Liver (tissue), 9 donors: Measurements from ENCODE around the gene TRMT44. TPM values are rescaled to one million over a fixed set of nuclear protein-coding genes. Genes with fewer than 3 reads are reported as not detected.

ENCODE experiments used
- DNase-seq: peaks from one replicate; pipeline ENCODE4 v3.0.0-alpha.2; 2017; ENCODE audit warnings: low spot score
- H3K27ac ChIP-seq, 2 donors: one replicate each; pipeline ENCODE4 v1.7.0; 2013; ENCODE audit warnings: inconsistent platforms in 2 of 2, low read length in 2 of 2, control low read depth in 1 of 2, low read depth in 1 of 2, mild to moderate bottlenecking in 1 of 2
- H3K27me3 ChIP-seq, 4 donors: one replicate each; pipeline versions ENCODE4 v1.6.1 to v1.7.0; 2013; ENCODE audit warnings: low read length in 3 of 4, inconsistent platforms in 1 of 4, mild to moderate bottlenecking in 1 of 4, moderate library complexity in 1 of 4; ENCODE audit not compliant: control insufficient read depth in 4 of 4, insufficient read depth in 4 of 4
- H3K36me3 ChIP-seq, 4 donors: one replicate each; pipeline versions ENCODE4 v1.6.1 to v1.7.0; 2013; ENCODE audit warnings: low read length in 3 of 4, mild to moderate bottlenecking in 3 of 4, low read depth in 1 of 4, moderate library complexity in 1 of 4; ENCODE audit not compliant: control insufficient read depth in 4 of 4, insufficient read depth in 3 of 4
- H3K4me1 ChIP-seq, 4 donors: one replicate each; pipeline versions ENCODE4 v1.6.1 to v1.7.0; 2013; ENCODE audit warnings: low read length in 3 of 4, mild to moderate bottlenecking in 3 of 4, moderate library complexity in 1 of 4; ENCODE audit not compliant: control insufficient read depth in 4 of 4, insufficient read depth in 4 of 4
- H3K4me3 ChIP-seq, 3 donors: one replicate each; pipeline versions ENCODE4 v1.6.1 to v1.7.0; 2013; ENCODE audit warnings: low read length in 3 of 3, control low read depth in 1 of 3, low read depth in 1 of 3, mild to moderate bottlenecking in 1 of 3
- H3K9ac ChIP-seq, 2 donors: one replicate each; pipeline ENCODE4 v1.7.0; 2013; ENCODE audit warnings: low read length in 2 of 2, mild to moderate bottlenecking in 2 of 2, moderate library complexity in 2 of 2, control low read depth in 1 of 2, low read depth in 1 of 2
- H3K9me3 ChIP-seq, 4 donors: one replicate each; pipeline versions ENCODE4 v1.6.1 to v1.7.0; 2013; ENCODE audit warnings: low read length in 3 of 4; ENCODE audit not compliant: control insufficient read depth in 4 of 4
- EGR1 ChIP-seq, 2 donors: IDR thresholded peaks; 2 replicates each; pipeline ENCODE4 v1.6.1; 2016 to 2018; ENCODE audit warnings: antibody characterized with exemption in 2 of 2, low read depth in 2 of 2
- FOXA1 ChIP-seq: IDR thresholded peaks from 2 replicates; pipeline ENCODE4 v1.6.1; 2016; ENCODE audit warnings: antibody characterized with exemption
- FOXA2 ChIP-seq: IDR thresholded peaks from 2 replicates; pipeline ENCODE4 v1.6.1; 2016; ENCODE audit warnings: antibody characterized with exemption
- GABPA ChIP-seq, 2 donors: IDR thresholded peaks in 1 of 2; conservative IDR thresholded peaks in 1 of 2; 2 replicates each; pipeline ENCODE4 v1.6.1; 2016; ENCODE audit warnings: antibody characterized with exemption in 2 of 2, mild to moderate bottlenecking in 1 of 2, moderate library complexity in 1 of 2
- HNF4A ChIP-seq, 2 donors: conservative IDR thresholded peaks; 2 replicates each; pipeline ENCODE4 v1.6.1; 2016; ENCODE audit warnings: antibody characterized with exemption in 2 of 2, mild to moderate bottlenecking in 2 of 2
- HNF4G ChIP-seq: IDR thresholded peaks from 2 replicates; pipeline ENCODE4 v1.6.1; 2016; ENCODE audit warnings: antibody characterized with exemption
- JUND ChIP-seq, 2 donors: IDR thresholded peaks; 2 replicates each; pipeline ENCODE4 v1.6.1; 2016; ENCODE audit warnings: antibody characterized with exemption in 2 of 2
- NR2F2 ChIP-seq: IDR thresholded peaks from 2 replicates; pipeline ENCODE4 v1.6.1; 2016; ENCODE audit warnings: antibody characterized with exemption
- RAD21 ChIP-seq, 2 donors: IDR thresholded peaks; 2 replicates each; pipeline ENCODE4 v1.6.1; 2016; ENCODE audit warnings: antibody characterized with exemption in 2 of 2, mild to moderate bottlenecking in 2 of 2
- RXRA ChIP-seq, 2 donors: IDR thresholded peaks; 2 replicates each; pipeline ENCODE4 v1.6.1; 2017 to 2018; ENCODE audit warnings: antibody characterized with exemption in 2 of 2, mild to moderate bottlenecking in 1 of 2
- SP1 ChIP-seq: IDR thresholded peaks from 2 replicates; pipeline ENCODE4 v1.6.1; 2018; ENCODE audit warnings: antibody characterized with exemption, mild to moderate bottlenecking
- TAF1 ChIP-seq: conservative IDR thresholded peaks from 2 replicates; pipeline ENCODE4 v1.6.1; 2016; ENCODE audit warnings: antibody characterized with exemption, mild to moderate bottlenecking
- YY1 ChIP-seq: IDR thresholded peaks from 2 replicates; pipeline ENCODE4 v1.6.1; 2016; ENCODE audit warnings: antibody characterized with exemption, mild to moderate bottlenecking
- WGBS: extraction: QIAGEN DNeasy Blood & Tissue Kit; methylation state at CpG from one replicate; pipeline ENCODE4 v1.1.7; 2013; 5-methylcytosine and 5-hydroxymethylcytosine counted together
- polyA plus RNA-seq, 2 donors: library from polyadenylated mRNA; stranded (reverse) in 1 of 2; unstranded in 1 of 2; fragments of 200-250 nt in 1 of 2; fragments of >200 nt in 1 of 2; fragmentation: Nextera tagmentation in 1 of 2; extraction: Ambion mirVana in 1 of 2; gene quantifications; one replicate each; pipeline versions ENCODE4 v1.2.1 to v1.2.3, GENCODE V29; 2013 to 2015
- total RNA-seq, 2 donors: library from RNA; depleted of rRNA; stranded (reverse); fragments of >200 nt; gene quantifications; one replicate each; pipeline ENCODE4 v1.2.3, GENCODE V29; 2014
- TF ChIP-seq, protein P1 (sequence below): IDR thresholded peaks from 2 replicates; pipeline ENCODE4 v1.6.1; 2016; ENCODE audit warnings: antibody characterized with exemption, mild to moderate bottlenecking
- TF ChIP-seq, protein P2 (sequence below): IDR thresholded peaks from 2 replicates; pipeline ENCODE4 v1.6.1; 2016; ENCODE audit warnings: antibody characterized with exemption
- TF ChIP-seq, protein P3 (sequence below): fragments of 150-350 bp; IDR thresholded peaks from 2 replicates; pipeline ENCODE4 v1.5.1; 2017; ENCODE audit warnings: improper control_type of control experiment, low read depth, low read length; ENCODE audit not compliant: missing input control
- TF ChIP-seq, protein P4 (sequence below): IDR thresholded peaks from 2 replicates; pipeline ENCODE4 v1.6.1; 2016; ENCODE audit warnings: antibody characterized with exemption
- TF ChIP-seq, protein P5 (sequence below): IDR thresholded peaks from 2 replicates; pipeline ENCODE4 v1.6.1; 2016; ENCODE audit warnings: antibody characterized with exemption
- donor health status: healthy.
- donor health status: healthy.
- donor health status: healthy.
- donor health status: healthy.
- donor health status: healthy.

The TRMT44 gene
- total and polyA plus RNA-seq, 4 donors: 3.0 to 16.0 (median 5.7) TPM

DNA sequence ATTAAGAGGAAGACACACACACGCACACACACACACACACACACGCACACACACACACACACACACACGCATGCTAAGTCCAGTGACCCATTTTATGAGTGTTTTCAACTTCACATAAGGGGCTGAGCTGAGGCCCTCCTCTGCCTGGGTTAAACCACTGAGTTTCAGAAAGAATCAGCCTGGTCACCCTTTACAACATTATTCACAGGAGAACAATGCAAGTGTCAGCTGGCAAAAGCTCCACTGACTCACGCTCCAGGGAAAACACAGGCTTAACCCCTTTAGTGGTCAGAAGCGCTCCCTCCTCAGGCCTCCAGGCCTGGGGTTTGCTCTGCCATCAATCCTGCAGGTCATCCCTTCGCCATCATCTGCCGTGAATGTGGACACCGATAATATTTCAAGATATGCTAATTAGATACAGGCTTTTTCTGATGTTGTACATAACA, 47.0 kb upstream of the TRMT44 start:
- Histone ChIP-seq H3K27ac (no peak overlapping the region), H3K27me3 (no peaks in the 10 kb centered on the region), H3K36me3 (peaks cover 0 to 48% (median 17%) of the 10 kb centered on the region in 4 donors), H3K4me3 (no peak overlapping the region), H3K9ac (no peak overlapping the region), H3K4me1 (no peaks in the 10 kb centered on the region), H3K9me3 (no peaks in the 10 kb centered on the region)
- WGBS: 81% methylated on average over 8 of the region's 8 CpGs
- TF ChIP-seq RAD21 (IDR thresholded peaks at IDR 0.05) (no peak), NR2F2 (no peak), FOXA1 (no peak), FOXA2 (no peak), RXRA (IDR thresholded peaks at IDR 0.05) (no peak), HNF4A (conservative IDR thresholded peaks at IDR 0.05) (no peak), GABPA (IDR thresholded peaks at IDR 0.05 in 1 of 2, conservative IDR thresholded peaks at IDR 0.05 in 1 of 2) (no peak), JUND (IDR thresholded peaks at IDR 0.05) (no peak), SP1 (no peak), HNF4G (no peak), YY1 (no peak)
- TF ChIP-seq, protein P1, sequence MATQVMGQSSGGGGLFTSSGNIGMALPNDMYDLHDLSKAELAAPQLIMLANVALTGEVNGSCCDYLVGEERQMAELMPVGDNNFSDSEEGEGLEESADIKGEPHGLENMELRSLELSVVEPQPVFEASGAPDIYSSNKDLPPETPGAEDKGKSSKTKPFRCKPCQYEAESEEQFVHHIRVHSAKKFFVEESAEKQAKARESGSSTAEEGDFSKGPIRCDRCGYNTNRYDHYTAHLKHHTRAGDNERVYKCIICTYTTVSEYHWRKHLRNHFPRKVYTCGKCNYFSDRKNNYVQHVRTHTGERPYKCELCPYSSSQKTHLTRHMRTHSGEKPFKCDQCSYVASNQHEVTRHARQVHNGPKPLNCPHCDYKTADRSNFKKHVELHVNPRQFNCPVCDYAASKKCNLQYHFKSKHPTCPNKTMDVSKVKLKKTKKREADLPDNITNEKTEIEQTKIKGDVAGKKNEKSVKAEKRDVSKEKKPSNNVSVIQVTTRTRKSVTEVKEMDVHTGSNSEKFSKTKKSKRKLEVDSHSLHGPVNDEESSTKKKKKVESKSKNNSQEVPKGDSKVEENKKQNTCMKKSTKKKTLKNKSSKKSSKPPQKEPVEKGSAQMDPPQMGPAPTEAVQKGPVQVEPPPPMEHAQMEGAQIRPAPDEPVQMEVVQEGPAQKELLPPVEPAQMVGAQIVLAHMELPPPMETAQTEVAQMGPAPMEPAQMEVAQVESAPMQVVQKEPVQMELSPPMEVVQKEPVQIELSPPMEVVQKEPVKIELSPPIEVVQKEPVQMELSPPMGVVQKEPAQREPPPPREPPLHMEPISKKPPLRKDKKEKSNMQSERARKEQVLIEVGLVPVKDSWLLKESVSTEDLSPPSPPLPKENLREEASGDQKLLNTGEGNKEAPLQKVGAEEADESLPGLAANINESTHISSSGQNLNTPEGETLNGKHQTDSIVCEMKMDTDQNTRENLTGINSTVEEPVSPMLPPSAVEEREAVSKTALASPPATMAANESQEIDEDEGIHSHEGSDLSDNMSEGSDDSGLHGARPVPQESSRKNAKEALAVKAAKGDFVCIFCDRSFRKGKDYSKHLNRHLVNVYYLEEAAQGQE: no peak
- TF ChIP-seq, protein P2, sequence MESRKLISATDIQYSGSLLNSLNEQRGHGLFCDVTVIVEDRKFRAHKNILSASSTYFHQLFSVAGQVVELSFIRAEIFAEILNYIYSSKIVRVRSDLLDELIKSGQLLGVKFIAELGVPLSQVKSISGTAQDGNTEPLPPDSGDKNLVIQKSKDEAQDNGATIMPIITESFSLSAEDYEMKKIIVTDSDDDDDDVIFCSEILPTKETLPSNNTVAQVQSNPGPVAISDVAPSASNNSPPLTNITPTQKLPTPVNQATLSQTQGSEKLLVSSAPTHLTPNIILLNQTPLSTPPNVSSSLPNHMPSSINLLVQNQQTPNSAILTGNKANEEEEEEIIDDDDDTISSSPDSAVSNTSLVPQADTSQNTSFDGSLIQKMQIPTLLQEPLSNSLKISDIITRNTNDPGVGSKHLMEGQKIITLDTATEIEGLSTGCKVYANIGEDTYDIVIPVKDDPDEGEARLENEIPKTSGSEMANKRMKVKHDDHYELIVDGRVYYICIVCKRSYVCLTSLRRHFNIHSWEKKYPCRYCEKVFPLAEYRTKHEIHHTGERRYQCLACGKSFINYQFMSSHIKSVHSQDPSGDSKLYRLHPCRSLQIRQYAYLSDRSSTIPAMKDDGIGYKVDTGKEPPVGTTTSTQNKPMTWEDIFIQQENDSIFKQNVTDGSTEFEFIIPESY: no peak
- TF ChIP-seq, protein P3, sequence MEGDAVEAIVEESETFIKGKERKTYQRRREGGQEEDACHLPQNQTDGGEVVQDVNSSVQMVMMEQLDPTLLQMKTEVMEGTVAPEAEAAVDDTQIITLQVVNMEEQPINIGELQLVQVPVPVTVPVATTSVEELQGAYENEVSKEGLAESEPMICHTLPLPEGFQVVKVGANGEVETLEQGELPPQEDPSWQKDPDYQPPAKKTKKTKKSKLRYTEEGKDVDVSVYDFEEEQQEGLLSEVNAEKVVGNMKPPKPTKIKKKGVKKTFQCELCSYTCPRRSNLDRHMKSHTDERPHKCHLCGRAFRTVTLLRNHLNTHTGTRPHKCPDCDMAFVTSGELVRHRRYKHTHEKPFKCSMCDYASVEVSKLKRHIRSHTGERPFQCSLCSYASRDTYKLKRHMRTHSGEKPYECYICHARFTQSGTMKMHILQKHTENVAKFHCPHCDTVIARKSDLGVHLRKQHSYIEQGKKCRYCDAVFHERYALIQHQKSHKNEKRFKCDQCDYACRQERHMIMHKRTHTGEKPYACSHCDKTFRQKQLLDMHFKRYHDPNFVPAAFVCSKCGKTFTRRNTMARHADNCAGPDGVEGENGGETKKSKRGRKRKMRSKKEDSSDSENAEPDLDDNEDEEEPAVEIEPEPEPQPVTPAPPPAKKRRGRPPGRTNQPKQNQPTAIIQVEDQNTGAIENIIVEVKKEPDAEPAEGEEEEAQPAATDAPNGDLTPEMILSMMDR: no peak
- TF ChIP-seq, protein P4, sequence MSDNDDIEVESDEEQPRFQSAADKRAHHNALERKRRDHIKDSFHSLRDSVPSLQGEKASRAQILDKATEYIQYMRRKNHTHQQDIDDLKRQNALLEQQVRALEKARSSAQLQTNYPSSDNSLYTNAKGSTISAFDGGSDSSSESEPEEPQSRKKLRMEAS: no peak
- no peak for DNase-seq

DNA sequence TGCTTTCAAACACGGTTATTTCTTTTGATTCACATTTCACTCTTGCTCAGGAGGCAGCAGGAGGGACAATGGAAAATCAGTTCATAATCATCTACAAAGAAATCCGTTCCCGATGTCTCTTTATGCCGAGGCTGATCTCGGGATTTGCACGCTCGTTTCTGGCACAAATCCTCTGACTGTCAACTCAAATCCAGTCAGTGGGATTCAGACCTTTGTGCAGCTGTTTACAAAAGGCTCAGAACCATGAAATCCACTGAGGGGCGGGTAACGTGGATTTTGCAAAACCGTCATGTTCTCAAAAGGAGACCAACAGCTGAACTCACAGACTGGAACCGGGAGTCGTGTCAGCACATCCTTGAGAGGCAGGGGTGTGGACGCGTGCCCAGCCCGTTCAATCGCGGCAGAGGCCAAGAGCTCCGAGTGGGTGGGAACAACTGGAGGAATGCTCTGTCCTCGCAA, 46.5 kb upstream of the TRMT44 start:
- no peak for DNase-seq
- H3K4me3 ChIP-seq: no peak overlapping the region
- no peaks in the 10 kb centered on the region for H3K9me3 ChIP-seq
- H3K27me3 ChIP-seq: no peaks in the 10 kb centered on the region
- no peak overlapping the region for H3K27ac ChIP-seq
- H3K4me1 ChIP-seq: no peaks in the 10 kb centered on the region
- H3K9ac ChIP-seq: no peak overlapping the region
- 92% methylated on average over 19 of the region's 19 CpGs for WGBS
- H3K36me3 ChIP-seq: peaks cover 0 to 47% (median 18%) of the 10 kb centered on the region in 4 donors
- TF ChIP-seq NR2F2: no peak
- TF ChIP-seq HNF4A (conservative IDR thresholded peaks at IDR 0.05): no peak
- no peak for TF ChIP-seq RXRA (IDR thresholded peaks at IDR 0.05)
- TF ChIP-seq RAD21 (IDR thresholded peaks at IDR 0.05): no peak
- no peak for TF ChIP-seq TAF1
- TF ChIP-seq HNF4G: no peak
- TF ChIP-seq, protein P5, sequence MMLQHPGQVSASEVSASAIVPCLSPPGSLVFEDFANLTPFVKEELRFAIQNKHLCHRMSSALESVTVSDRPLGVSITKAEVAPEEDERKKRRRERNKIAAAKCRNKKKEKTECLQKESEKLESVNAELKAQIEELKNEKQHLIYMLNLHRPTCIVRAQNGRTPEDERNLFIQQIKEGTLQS: no peak
- TF ChIP-seq, protein P3: no peak
- no peak for TF ChIP-seq FOXA2
- no peak for TF ChIP-seq SP1
- TF ChIP-seq, protein P4: no peak
- TF ChIP-seq, protein P2: no peak
- no peak for TF ChIP-seq YY1
- no peak for TF ChIP-seq JUND (IDR thresholded peaks at IDR 0.05)
- no peak for TF ChIP-seq EGR1 (IDR thresholded peaks at IDR 0.05; ENCODE audit: low read depth in 2 of 2)
- TF ChIP-seq FOXA1: no peak
- no peak for TF ChIP-seq GABPA (IDR thresholded peaks at IDR 0.05 in 1 of 2, conservative IDR thresholded peaks at IDR 0.05 in 1 of 2)
